HCT116 (cell line): ENCODE measurements around the gene GOLGA7B.

Experiments used
- ELF1 ChIP-seq: IDR thresholded peaks from 2 replicates; pipeline ENCODE4 v1.6.1; 2012; ENCODE audit warnings: low read depth, borderline replicate concordance
- EZH2 ChIP-seq: fragments of 200-600 bp; sonication (generic); IDR thresholded peaks from 2 replicates; pipeline ENCODE4 v1.6.1; 2017; ENCODE audit warnings: antibody characterized with exemption, mixed run types
- EZH2phosphoT487 ChIP-seq: fragments of 200-600 bp; IDR thresholded peaks from 2 replicates; pipeline ENCODE4 v1.6.1; 2018; ENCODE audit warnings: antibody characterized with exemption, borderline replicate concordance
- POLR2AphosphoS5 ChIP-seq: IDR thresholded peaks from 2 replicates; pipeline ENCODE4 v1.6.1; 2011; ENCODE audit warnings: mild to moderate bottlenecking, low read depth, low read length, moderate library complexity
- SP1 ChIP-seq: IDR thresholded peaks from 2 replicates; pipeline ENCODE4 v1.6.1; 2012; ENCODE audit warnings: low read depth
- TF ChIP-seq, protein P1 (sequence below), 3 experiments: fragments of 200-600 bp in 1 of 3; sonication (generic) in 1 of 3; IDR thresholded peaks in 2 of 3; conservative IDR thresholded peaks in 1 of 3; 2 replicates each; pipeline ENCODE4 v1.5.1; 2012 to 2017; ENCODE audit warnings: low read depth in 2 of 3, low read length in 2 of 3, antibody characterized with exemption in 1 of 3, borderline replicate concordance in 1 of 3, control low read depth in 1 of 3, mild to moderate bottlenecking in 1 of 3, mixed read lengths in 1 of 3, mixed run types in 1 of 3, moderate library complexity in 1 of 3; ENCODE audit not compliant: insufficient read depth in 1 of 3

DNA sequence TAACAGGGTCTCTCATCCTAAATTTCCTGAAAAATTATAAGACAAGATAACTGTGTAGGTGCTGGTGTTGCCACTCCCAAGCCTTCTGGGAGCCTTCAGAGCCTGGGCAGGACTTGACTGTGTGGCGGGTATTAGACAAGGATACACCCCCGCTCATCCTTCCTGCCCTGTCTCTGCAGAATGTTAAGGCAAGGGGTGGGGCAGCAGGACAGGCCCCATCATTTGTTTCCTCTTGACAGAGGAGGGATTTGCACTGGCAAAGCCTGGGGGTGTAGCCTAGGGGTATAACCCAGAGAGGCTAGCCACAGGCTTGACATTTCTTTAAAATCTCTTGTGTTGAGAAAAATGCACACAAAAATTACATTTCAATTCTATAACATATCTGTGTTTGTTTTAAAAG, 63.5 kb downstream of the GOLGA7B start:
- TF ChIP-seq EZH2phosphoT487 (no peak), POLR2AphosphoS5 (no peak), EZH2 (no peak), ELF1 (no peak), SP1 (no peak)
- TF ChIP-seq, protein P1, sequence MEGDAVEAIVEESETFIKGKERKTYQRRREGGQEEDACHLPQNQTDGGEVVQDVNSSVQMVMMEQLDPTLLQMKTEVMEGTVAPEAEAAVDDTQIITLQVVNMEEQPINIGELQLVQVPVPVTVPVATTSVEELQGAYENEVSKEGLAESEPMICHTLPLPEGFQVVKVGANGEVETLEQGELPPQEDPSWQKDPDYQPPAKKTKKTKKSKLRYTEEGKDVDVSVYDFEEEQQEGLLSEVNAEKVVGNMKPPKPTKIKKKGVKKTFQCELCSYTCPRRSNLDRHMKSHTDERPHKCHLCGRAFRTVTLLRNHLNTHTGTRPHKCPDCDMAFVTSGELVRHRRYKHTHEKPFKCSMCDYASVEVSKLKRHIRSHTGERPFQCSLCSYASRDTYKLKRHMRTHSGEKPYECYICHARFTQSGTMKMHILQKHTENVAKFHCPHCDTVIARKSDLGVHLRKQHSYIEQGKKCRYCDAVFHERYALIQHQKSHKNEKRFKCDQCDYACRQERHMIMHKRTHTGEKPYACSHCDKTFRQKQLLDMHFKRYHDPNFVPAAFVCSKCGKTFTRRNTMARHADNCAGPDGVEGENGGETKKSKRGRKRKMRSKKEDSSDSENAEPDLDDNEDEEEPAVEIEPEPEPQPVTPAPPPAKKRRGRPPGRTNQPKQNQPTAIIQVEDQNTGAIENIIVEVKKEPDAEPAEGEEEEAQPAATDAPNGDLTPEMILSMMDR (IDR thresholded peaks at IDR 0.05 in 2 of 3, conservative IDR thresholded peaks at IDR 0.05 in 1 of 3; ENCODE audit: borderline replicate concordance in 1 of 3, insufficient read depth in 1 of 3, low read depth in 2 of 3, low read length in 2 of 3) = no peak
